ENCODE data around the gene MAP4K3.

The MAP4K3 gene

GRCh38 chr2:39481611-39482010 lies 44.5 kb upstream of the MAP4K3 start:
- no peaks in the 10 kb centered on the region for H3K9me3 Mint-ChIP-seq
- H3K27me3 Mint-ChIP-seq (ENCODE audit: low read depth, poor library complexity) = no peaks in the 10 kb centered on the region
- no peak overlapping the region for H3K4me3 Mint-ChIP-seq
- H3K27ac Mint-ChIP-seq = no peak overlapping the region
- DNase-seq = no peak
- peaks cover 9% of the 10 kb centered on the region for H3K4me1 Mint-ChIP-seq
- TF ChIP-seq CTCF (IDR thresholded peaks at IDR 0.05) = no peak
- peaks cover 18% of the 10 kb centered on the region for H3K36me3 Mint-ChIP-seq (ENCODE audit: low read depth)

GRCh38 chr2:39479696-39480095 lies 42.6 kb upstream of the MAP4K3 start:
- Mint-ChIP-seq H3K36me3 (ENCODE audit: low read depth) (peaks cover 23% of the 10 kb centered on the region), H3K4me1 (peaks cover 5% of the 10 kb centered on the region), H3K4me3 (no peak overlapping the region), H3K27ac (no peak overlapping the region), H3K9me3 (no peaks in the 10 kb centered on the region), H3K27me3 (ENCODE audit: low read depth, poor library complexity) (no peaks in the 10 kb centered on the region)
- DNase-seq = no peak
- TF ChIP-seq CTCF (IDR thresholded peaks at IDR 0.05) = no peak

GRCh38 chr2:39479053-39479670 lies 42.1 kb upstream of the MAP4K3 start:
- H3K36me3 Mint-ChIP-seq (ENCODE audit: low read depth) = peaks cover 23% of the 10 kb centered on the region
- no peak for DNase-seq
- H3K27me3 Mint-ChIP-seq (ENCODE audit: low read depth, poor library complexity) = no peaks in the 10 kb centered on the region
- no peak overlapping the region for H3K27ac Mint-ChIP-seq
- H3K9me3 Mint-ChIP-seq = no peaks in the 10 kb centered on the region
- no peak overlapping the region for H3K4me3 Mint-ChIP-seq
- no peak for TF ChIP-seq CTCF (IDR thresholded peaks at IDR 0.05)
- H3K4me1 Mint-ChIP-seq = peaks cover 5% of the 10 kb centered on the region

- no peak for TF ChIP-seq CTCF (IDR thresholded peaks at IDR 0.05)
- Mint-ChIP-seq H3K9me3 (no peaks in the 10 kb centered on the region), H3K4me3 (no peak overlapping the region), H3K27me3 (ENCODE audit: low read depth, poor library complexity) (no peaks in the 10 kb centered on the region), H3K27ac (peak overlapping the region; percentile 33), H3K4me1 (no peaks in the 10 kb centered on the region), H3K36me3 (ENCODE audit: low read depth) (peaks cover 23% of the 10 kb centered on the region)
- no peak for DNase-seq
These were observed 39.4 kb upstream of the MAP4K3 start for GRCh38 chr2:39476524-39476923.

GRCh38 chr2:39475006-39475405 lies 37.9 kb upstream of the MAP4K3 start:
- Mint-ChIP-seq H3K27me3 (ENCODE audit: low read depth, poor library complexity) (no peaks in the 10 kb centered on the region), H3K36me3 (ENCODE audit: low read depth) (peaks cover 23% of the 10 kb centered on the region), H3K4me1 (peaks cover 10% of the 10 kb centered on the region), H3K9me3 (no peaks in the 10 kb centered on the region), H3K4me3 (no peak overlapping the region), H3K27ac (no peak overlapping the region)
- DNase-seq = no peak
- no peak for TF ChIP-seq CTCF (IDR thresholded peaks at IDR 0.05)

- Mint-ChIP-seq H3K9me3 (no peaks in the 10 kb centered on the region), H3K36me3 (ENCODE audit: low read depth) (peaks cover under 1% of the 10 kb centered on the region), H3K27ac (no peak overlapping the region), H3K27me3 (ENCODE audit: low read depth, poor library complexity) (no peaks in the 10 kb centered on the region), H3K4me1 (peaks cover 27% of the 10 kb centered on the region), H3K4me3 (no peak overlapping the region)
- DNase-seq = no peak
- no peak for TF ChIP-seq CTCF (IDR thresholded peaks at IDR 0.05)
These were observed 33.5 kb upstream of the MAP4K3 start for GRCh38 chr2:39470580-39470979.
